GM21576 (cell line): ENCODE measurements around the gene ELOVL3.
"Not testable (repeated sequence)": the region's sequence is repeated elsewhere in the genome, so short reads cannot be mapped to it uniquely, and the experiment has no call there.

Experiments used
- ATAC-seq: cut with Tn5 transposase; IDR thresholded peaks from one replicate; pipeline ENCODE4 v1.9.1; 2021; ENCODE audit warnings: mild to moderate bottlenecking, moderate library complexity; ENCODE audit not compliant: unreplicated experiment

ELOVL3 gene

DNA sequence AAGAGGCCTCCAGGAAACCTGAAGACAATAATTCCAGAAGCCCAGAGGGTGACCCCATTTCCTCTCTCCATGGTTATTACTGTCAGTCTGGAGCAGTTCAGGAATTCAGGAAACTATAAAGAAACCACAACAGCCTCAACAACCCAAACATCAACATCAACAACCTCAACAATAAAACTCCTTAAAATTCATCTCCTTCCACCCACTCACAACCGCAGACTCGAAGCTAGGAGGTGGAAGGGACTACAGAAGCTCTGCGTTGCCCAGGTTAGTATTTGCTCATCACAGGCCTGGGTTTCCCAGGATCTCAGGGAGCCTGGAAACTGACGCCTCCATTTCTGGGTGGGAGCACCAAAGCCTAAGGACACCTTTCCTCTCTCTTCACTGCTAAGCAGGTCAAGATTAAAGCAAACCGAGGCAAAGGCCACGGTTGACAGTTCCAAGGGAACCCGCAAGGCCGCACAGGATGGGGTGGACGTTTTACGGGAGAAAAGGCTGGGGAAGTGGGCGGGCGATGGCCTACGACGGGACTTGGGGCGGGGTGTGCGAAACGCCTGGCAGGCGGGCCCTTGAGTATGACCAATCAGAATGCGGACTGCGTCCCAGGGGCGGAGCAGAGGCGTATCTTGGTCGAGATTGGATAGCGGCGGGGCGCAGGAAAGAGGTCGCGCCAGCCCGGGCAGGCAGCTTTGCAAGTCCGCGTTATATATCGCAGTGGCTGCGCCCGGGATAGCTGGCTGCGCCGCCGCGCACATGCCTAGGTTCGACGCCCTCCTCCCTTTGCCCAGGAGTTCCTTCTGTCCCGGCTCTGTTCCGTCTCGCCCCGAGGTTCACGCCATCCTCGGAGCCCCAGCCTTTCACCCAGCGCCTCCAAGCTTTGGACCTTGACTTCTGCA lies at the start of gene ELOVL3:
Gene ELOVL3 (plus strand): TSS at position 654 of the 896 bp plus-strand sequence. CDS start 250 bp downstream, outside the sequence.
- peak; percentile 85 for ATAC-seq

- no peak for ATAC-seq
These were observed 41.5 kb upstream of the ELOVL3 start for GRCh38 chr10:102184606-102185005.

DNA sequence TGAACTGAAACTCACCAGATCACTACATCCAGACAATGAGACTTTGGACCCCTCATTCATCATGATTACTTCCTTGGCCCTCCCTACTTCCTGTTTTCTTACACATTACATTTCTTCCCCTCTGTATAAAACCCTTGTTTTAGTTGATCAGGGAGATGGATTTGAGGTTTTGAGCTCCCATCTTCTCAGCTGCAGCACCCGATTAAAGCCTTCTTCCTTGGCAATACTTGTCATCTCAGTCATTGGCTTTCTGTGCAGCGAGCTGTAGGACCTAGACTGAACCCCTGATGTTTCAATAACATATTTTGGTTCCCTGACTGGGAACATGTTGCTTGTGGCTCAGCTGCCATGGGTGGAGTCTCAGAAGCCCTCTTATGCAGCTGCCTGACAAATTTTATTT lies 40.8 kb upstream of the ELOVL3 start:
- ATAC-seq, result no peak

DNA sequence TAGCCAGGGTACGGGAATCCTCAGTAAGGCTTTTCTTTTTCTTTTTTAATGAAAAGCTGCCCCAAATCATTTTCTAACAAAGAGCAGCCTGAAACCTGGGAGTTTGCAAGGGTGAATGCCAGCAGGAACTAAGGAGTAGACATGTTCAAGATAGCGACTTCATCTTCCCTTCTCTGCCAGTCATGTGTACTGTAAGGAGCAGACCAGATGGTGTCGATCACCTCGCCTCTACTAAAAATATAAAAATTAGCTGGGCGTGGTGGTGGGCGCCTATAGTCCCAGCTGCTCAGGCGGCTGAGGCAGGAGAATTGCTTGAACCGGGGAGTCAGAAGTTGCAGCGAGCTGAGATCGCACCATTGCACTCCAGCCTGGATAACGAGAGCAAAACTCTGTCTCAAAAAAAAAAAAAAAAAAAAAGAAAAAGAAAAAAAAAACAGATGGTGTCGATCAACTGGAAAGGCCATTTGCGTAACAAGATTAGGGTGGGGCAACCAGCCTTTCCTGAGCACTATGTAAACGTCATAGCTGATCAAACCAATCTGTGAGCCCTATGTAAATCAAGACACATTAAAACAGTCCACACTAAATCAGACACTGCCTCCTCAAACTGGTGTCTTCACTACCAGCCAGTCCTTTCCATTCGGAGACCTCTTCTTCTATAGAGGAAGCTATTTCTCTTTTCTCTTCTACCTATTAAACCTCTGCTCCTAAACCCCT lies 40.1 kb upstream of the ELOVL3 start:
- ATAC-seq, result no peak

- ATAC-seq, result no peak
These were observed 37.7 kb upstream of the ELOVL3 start for GRCh38 chr10:102188298-102188940.

DNA sequence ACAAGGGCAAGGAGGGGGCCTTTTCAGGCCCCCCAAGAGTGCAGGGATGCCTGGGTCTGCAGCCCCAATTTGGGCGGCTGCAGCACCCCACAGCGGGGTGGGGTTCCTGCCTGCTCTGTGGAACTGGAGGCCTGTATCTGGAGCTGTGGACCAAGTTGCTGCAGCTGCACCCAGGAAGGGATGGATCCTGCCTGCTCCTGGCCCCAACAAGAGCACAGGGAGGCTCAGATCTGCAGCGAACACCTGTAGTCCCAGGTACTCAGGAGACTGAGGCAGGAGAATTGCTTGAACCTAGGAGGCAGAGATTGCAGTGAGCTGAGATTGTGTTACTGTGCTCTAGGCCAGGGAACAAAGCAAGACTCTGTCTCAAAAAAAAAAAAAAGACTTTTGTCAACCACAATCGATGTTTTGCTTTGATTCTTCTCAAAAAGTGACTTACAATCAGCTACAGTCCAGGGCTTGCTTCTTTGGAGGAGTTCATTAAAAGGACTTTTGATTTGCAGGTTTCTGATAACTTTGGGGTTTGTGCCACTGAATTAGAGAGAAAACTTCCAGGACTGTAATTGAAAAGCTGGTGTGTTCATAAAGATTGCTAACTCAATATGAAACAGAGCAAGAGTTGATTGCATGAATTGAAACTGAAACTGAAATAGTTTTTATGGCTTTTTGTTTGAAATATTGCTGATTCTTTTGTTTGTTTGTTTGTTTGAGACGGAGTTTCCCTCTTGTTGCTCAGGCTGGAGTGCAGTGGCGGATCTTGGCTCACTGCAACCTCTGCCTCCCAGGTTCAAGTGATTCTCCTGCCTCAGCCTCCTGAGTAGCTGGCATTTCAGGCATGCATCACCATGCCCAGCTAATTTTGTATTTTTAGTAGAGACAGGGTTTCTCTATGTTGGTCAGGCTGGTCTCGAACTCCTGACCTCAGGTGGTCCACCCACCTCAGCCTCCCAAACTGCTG lies 36.9 kb upstream of the ELOVL3 start:
- not testable (repeated sequence) for ATAC-seq

DNA sequence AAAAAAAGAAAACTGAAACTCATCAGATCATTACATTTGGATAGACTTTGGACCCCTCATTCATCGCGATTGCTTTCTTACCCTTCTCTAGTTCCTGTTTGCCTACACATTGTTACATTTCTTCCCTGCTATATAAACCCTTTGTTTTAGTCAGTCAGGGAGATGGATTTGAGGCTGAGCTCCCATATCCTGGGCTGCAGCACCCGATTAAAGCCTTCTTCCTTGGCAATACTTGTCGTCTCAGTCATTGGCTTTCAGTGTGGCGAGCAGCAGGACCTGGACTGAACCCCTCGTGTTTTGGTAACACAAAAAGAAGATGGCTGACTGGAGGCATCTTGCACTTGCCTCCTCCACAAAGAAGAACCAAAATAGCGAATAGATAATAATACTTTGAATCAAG lies 34.1 kb upstream of the ELOVL3 start:
- ATAC-seq, result no peak

- ATAC-seq, result no peak
These were observed 30.7 kb upstream of the ELOVL3 start for GRCh38 chr10:102195296-102195870.

GRCh38 chr10:102196893-102197292 lies 29.2 kb upstream of the ELOVL3 start:
- no peak for ATAC-seq

DNA sequence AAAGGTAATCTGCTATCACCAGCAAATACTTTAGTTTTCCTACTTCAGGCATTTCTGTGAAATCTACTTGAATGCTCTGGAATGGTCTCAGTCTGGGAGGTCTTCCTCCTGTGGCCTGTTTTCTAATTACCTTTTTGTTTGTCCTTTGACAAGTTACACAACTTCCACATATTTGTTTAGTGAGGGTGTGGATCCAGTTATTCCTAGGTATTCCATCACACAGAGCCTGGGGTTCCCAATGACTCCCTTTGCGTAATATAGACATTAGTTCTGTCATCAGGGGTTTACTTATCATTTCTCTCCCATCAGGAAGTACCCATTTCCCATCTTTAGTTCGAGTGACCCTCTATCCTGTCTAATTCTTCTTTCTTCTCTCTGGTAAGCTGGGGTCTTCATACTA lies 28.1 kb upstream of the ELOVL3 start:
- no peak for ATAC-seq

GRCh38 chr10:102200751-102201640 lies 25.1 kb upstream of the ELOVL3 start:
- no peak for ATAC-seq

GRCh38 chr10:102202386-102202785 lies 23.7 kb upstream of the ELOVL3 start:
- ATAC-seq, result no peak

- no peak for ATAC-seq
These were observed 17.6 kb upstream of the ELOVL3 start for GRCh38 chr10:102208311-102209035.

DNA sequence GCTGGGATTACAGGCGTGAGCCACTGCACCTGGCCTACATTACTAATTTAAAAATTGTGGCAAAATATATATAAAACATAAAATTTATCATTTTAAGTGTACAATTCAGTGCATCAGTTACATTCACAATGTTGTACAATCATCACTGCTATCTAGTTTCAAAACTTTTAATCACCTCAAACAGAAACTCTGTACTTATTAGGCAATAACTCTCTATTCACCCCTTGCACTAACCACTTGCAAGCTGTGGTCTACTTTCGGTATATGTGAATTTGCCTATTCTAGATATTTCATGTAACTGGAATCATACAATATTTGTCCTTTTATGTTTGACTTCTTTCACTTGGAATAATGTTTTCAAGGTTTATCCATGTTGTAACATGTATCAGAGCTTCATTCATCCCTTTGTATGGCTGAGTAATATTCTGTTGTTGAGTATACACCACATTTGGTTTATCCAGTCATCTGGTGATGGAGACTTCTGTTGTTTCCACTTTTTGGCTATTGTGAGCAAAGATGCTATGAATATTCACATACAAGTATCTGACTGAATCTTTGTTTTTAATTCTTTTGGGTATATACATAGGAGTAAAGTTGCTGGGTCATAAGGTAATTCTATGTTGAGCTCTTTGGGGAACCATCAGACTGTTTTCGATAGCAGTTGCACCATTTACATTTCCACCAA lies 14.3 kb upstream of the ELOVL3 start:
- ATAC-seq, result no peak

DNA sequence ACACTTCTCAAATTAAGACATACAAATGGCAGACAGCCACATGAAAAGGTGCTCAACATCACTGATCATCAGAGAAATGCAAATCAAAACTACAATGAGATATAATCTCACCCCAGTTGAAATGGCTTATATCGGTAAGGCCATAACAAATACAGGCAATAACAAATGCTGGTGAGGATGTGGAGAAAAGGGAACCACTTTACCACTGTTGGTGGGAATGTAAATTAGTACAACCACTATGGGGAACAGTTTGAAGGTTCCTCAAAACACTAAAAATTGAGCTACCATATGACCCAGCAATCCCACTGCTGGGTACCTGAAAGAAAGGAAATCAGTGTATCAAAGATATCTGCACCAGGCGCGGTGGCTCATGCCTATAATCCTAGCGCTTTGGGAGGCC lies 12.5 kb upstream of the ELOVL3 start:
- ATAC-seq, result not testable (repeated sequence)

DNA sequence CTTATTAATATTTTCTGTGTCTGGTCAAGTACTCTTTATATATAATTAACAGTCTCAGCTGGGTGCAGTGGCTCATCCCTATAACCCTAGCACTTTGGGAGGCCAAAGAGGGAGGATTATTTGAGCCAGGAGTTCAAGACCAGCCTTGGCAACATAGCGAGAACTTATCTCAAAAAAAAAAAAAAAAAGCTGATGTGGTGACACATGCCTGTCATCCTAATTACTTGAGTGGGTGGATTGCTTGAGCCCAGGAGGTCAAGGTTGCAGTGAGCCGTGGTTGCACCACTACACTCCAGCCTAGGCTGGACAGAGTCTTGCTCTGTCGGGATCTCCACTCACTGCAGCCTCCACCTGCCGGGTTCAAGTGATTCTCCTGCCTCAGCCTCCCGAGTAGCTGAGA lies 6.7 kb upstream of the ELOVL3 start:
- no peak for ATAC-seq

DNA sequence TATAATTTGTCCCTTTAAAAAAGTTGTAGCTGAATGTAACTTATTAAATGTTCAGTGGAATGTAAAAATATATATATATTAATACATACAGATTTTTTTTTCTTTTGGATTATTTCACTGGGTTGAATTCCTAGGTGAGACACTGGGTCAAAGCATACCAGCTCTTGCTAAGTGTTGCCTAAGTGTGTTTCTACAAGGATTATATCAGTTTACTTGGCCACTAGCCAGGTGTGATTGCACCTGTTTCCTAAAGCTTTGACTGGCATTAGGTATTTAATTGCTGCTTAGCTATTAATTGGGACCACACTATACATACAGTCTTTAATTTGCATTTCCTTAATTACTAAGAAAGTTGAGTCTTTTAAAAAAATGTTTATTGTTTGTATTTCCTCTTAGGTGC lies 5.5 kb upstream of the ELOVL3 start:
- ATAC-seq, result no peak

DNA sequence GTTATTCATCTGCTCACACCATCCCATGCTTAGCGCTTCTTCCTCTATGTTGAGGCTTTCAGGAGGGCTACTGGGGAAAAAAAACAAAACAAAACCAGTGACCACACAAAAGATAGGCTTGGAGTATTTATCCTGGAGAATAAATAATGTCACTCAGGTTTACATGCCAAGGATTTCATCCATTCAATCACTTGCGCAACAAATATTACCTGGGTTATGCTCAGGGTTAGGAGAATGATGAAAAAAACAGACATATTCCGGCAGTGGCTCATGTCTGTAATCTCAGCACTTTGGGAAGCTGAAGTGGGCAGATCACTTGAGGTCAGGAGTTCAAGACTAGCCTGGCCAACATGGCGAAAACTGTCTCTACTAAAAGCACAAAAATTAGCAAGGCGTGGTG lies 3.3 kb upstream of the ELOVL3 start:
- ATAC-seq, result no peak
